SH-SY5Y (cell line): Measurements from ENCODE around the gene C22orf15.

Experiments
- GATA2 ChIP-seq: IDR thresholded peaks from 2 replicates; pipeline ENCODE4 v1.6.1; 2011; ENCODE audit warnings: mild to moderate bottlenecking, low read depth, low read length
- GATA3 ChIP-seq: IDR thresholded peaks from 2 replicates; pipeline ENCODE4 v1.6.1; 2011; ENCODE audit warnings: low read depth, mild to moderate bottlenecking, low read length, moderate library complexity

DNA sequence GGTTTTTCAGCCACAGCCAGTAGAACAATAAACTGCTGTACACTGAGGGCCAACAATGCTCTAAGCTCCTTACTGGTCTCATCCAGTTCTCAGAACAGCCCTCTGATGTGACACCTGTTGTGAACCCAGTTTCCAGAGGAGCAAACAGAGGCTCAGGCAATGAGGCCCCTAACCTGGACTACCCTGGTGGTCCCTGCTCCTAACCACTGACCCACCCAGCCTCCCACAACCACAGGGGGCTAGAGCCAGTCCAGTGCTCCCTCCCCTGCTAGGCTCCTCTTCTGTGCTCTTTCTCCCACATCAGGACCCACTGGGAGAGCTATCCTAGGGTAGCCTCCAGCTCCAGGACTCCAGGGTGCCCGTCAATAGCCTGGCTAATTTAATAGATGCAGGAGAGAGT lies 19.9 kb downstream of the C22orf15 start:
- TF ChIP-seq GATA3 (no peak), GATA2 (no peak)
